IPS-18c (cell line): Measurements from ENCODE around the gene DMWD.
"Not testable (repeated sequence)": the region's sequence is repeated elsewhere in the genome, so short reads cannot be mapped to it uniquely, and the experiment has no call there.

ENCODE experiments used
- H3K4me3 ChIP-seq: 2 replicates; pipeline ENCODE4 v1.7.0; 2013; ENCODE audit warnings: low read depth, mild to moderate bottlenecking, low read length, moderate library complexity; ENCODE audit not compliant: insufficient read depth
- H3K9me3 ChIP-seq: one replicate; pipeline ENCODE4 v1.6.1; 2013; ENCODE audit warnings: mild to moderate bottlenecking, low read length, moderate library complexity; ENCODE audit not compliant: control insufficient read depth, insufficient read depth

DMWD gene

GRCh38 chr19:45766869-45767346, 25.7 kb downstream of the DMWD start:
- peaks cover 2% of the 10 kb centered on the region for H3K9me3 ChIP-seq
- H3K4me3 ChIP-seq: peak overlapping the region; percentile 91

DNA sequence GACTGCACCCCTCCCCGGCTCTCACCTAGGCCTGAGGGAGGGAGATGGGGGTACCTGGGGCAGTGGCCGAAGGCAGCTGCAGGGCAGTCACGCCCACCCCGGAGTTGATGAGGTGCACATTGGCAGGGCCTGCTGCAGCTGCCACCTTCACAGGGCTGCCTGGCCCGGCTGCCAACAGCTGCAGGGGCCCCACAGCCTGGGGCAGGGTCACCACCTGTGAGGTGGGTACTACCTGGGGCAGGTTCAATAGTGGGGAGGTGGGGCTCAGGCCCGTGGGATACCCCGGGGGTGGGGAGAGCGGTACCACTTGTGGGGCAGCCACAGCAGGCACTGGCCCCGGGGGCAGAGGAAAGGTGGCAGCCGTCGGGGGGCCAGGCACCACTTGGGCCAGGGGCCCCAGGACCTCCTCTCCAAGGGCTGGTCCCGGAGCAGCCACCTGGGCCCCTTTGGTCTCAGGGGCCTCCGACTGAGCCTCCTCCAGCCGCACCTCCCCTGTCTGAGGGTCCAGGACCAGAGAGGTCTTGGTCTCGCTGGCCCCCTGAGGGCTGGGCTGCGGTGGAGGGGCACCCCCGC, 26.3 kb downstream of the DMWD start:
- H3K9me3 ChIP-seq: peaks cover 2% of the 10 kb centered on the region
- H3K4me3 ChIP-seq: no peak overlapping the region; the same call in 1 of the 2 replicates

DNA sequence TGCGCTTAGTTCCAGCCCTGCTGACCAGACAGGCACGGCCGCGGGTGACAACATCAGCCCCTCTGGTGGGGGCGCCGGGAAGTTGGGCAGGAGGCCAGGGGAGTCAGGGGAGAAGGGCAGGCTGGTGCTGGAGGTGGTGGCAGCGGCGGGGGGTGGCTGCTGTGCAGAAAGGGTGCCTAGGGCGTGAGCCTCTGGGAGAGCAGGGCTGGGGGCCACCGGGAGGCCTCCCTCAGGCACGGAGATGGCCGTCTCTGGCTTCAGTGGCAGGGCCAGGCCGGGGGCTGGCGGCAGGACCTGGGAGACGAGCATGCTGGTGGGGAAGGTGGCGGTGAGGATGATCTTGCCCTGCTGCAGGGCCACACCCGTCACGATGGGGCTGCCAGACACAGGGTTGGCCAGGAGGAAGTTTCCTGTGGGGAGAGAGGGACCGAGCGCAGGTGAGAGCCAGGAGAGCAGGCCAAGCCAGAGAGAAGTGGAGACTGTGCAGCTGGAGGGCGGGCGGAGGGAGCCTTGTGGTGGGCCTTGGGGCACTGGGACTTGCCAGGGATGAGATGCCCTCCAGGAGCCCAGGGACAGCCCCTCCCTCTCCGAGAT, 26.8 kb downstream of the DMWD start:
- H3K4me3 ChIP-seq: no peak overlapping the region

DNA sequence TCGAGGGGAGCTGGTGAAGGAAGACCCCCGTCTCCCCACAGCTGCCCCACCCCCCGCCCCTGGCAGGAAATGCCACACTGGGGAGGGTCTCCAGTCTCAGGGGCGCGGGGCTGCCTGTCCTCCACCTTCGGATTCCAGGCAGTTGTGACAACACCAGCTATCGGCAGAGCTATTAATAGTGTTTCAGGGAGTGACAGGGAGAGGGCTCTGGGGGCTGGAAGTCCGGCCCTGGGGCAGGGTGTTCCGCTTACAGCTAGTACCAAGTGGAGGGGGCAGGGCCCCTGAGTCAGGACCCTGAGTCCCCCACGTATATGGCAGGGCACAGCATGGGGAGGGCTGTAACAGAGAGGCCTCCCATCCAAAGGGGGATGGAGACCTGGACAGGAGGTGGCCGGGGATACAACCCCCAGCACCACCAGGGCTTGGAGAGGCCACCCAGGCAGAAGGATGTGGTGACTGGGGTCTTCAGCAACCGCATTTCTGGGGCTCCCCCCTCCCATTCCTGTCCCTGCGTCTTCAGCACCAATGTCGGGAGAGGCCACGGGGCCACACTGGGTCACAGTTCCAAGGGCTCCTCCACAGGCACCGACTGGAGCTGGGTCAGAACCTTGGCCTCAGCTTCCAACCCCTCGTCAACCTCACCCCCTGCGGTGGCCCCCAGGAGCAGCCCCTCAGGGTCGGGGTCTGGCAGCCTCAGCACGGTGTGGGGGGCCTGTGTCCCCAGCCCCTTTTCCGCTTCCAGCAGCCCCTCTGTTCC, 27.5 kb downstream of the DMWD start:
- H3K4me3 ChIP-seq: no peak overlapping the region

More for the DNA sequence above, 26.8 kb downstream of the DMWD start:
- peaks cover 2% of the 10 kb centered on the region for H3K9me3 ChIP-seq

DNA sequence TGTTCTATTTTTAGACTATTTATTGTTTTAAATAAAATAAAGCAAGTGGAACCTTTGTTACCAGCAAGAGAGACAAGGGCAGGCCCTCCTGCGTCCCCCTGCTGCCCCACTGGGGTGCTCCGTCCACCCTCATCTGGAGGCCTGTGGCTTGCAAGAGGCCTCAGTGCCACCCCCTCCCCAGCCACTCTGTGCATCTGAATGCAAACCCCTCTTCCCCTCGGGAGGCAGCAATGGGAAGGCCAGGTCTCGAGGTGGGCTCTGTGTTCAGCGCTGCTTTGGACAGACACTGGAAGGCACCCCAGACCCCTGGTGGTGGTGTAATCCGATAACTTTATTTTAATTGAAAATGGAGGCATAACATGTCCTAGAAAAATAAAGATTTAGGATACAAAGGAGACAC, 28.2 kb downstream of the DMWD start:
- H3K4me3 ChIP-seq: no peak overlapping the region

More for the DNA sequence above, 27.5 kb downstream of the DMWD start:
- H3K9me3 ChIP-seq: peaks cover 2% of the 10 kb centered on the region

GRCh38 chr19:45763691-45764294, 28.9 kb downstream of the DMWD start:
- H3K4me3 ChIP-seq: no peak overlapping the region
- H3K9me3 ChIP-seq: no peaks in the 10 kb centered on the region

More for the DNA sequence above, 28.2 kb downstream of the DMWD start:
- no peaks in the 10 kb centered on the region for H3K9me3 ChIP-seq

- no peaks in the 10 kb centered on the region for H3K9me3 ChIP-seq
- no peak overlapping the region for H3K4me3 ChIP-seq
These were observed 29.6 kb downstream of the DMWD start for GRCh38 chr19:45762870-45763631.

- H3K9me3 ChIP-seq: no peaks in the 10 kb centered on the region
- H3K4me3 ChIP-seq: no peak overlapping the region
These were observed 30.9 kb downstream of the DMWD start for GRCh38 chr19:45761714-45762113.

DNA sequence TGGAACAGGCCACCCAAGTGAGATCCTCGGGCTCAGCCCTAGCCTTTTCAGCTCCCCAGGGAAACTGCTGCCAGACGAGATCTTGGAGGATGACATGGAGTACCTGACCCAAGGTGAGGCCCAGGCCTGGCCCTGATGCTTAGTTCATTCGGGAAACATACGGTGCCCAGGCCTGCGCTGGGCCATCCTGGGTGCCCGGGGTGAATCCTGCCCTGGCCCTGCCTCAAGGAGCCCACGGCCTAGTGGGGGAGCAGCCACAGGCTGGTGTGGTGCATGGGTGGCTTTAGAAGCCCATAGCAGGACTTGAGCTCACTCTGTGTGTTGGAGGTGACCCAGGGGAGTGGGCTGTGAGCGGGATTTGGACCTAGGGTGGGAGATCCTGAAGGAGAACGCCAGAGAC, 33.7 kb downstream of the DMWD start:
- H3K4me3 ChIP-seq: no peak overlapping the region
- no peaks in the 10 kb centered on the region for H3K9me3 ChIP-seq

DNA sequence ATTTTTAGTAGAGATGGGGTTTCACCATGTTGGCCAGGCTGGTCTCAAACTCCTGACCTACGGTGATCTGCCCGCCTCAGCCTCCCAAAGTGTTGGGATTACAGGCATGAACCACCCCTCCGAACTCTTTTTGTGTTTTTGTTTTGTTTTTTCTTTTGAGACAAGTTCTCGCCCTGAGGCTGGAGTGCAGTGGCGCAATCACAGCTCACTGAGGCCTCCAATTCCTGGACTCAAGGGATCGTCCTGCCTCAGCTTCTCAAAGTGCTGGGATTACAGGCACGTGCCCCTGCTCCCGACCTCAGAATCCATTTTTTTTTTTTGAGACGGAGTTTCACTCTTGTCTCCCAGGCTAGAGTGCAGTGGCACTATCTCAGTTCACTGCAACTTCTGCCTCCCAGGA, 35.0 kb downstream of the DMWD start:
- H3K9me3 ChIP-seq: no peaks in the 10 kb centered on the region
- no peak overlapping the region for H3K4me3 ChIP-seq

- H3K9me3 ChIP-seq: no peaks in the 10 kb centered on the region
These were observed 38.3 kb downstream of the DMWD start for GRCh38 chr19:45754323-45754722.

GRCh38 chr19:45753548-45753947, 39.1 kb downstream of the DMWD start:
- Histone ChIP-seq H3K4me3 (no peak overlapping the region), H3K9me3 (no peaks in the 10 kb centered on the region)

More at GRCh38 chr19:45754323-45754722, 38.3 kb downstream of the DMWD start:
- no peak overlapping the region for H3K4me3 ChIP-seq

DNA sequence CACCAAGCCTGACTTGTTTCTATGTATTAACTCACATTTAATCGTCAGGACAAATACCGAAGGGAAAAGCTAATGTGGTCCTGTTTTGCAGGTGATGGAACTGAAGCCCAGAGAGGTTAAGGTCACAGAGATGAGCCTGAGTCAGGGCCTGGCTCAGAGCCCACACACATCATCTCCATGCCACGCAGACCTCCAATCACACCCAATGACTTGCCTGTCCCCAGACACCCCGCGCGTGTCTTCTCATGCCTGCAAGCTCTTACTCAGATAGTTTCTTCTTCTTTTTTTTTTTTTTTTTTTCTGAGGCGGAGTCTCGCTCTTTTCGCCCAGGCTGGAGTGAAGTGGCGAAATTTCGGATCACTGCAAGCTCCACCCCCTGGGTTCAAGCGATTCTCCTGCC, 40.0 kb downstream of the DMWD start:
- no peaks in the 10 kb centered on the region for H3K9me3 ChIP-seq
- H3K4me3 ChIP-seq: no peak overlapping the region

- not testable (repeated sequence) for H3K9me3 ChIP-seq, H3K4me3 ChIP-seq
These were observed 41.2 kb downstream of the DMWD start for GRCh38 chr19:45751483-45751882.

GRCh38 chr19:45747513-45747912, 45.1 kb downstream of the DMWD start:
- Histone ChIP-seq H3K9me3 (no peaks in the 10 kb centered on the region), H3K4me3 (no peak overlapping the region)

DNA sequence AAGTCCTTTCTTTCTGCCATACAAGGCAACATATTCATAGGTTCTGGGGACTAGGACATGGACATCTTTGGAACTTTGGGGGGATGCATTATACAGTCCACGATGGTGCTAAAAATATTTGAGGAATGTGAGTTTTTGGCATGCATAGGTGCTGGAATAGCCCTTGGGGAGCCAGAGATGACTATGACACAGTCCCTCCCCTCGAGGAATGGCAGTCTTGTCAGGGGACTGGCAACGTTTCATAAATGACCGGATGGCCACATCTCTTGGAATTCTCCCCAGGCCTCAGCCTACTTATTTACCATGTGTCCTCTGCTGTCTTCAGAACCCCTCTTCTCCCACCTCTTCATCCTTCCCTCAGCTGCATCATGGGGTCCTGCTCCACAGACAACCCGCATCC, 45.8 kb downstream of the DMWD start:
- no peak overlapping the region for H3K4me3 ChIP-seq
- no peaks in the 10 kb centered on the region for H3K9me3 ChIP-seq

- Histone ChIP-seq H3K9me3 (no peaks in the 10 kb centered on the region), H3K4me3 (no peak overlapping the region)
These were observed 47.0 kb downstream of the DMWD start for GRCh38 chr19:45745606-45746005.
